ENCODE data around the gene IL11RA. TPM values are rescaled to one million over a fixed set of nuclear protein-coding genes. Genes with fewer than 3 reads are reported as not detected.

Gene IL11RA
- total RNA-seq, 1 donor from 2014 or later = 53.8 TPM

- Mint-ChIP-seq H3K4me1 (ENCODE audit: unreplicated experiment) (peaks cover 6% of the 10 kb centered on the region), H3K27me3 (no peaks in the 10 kb centered on the region), H3K27ac (no peak overlapping the region), H3K9me3 (no peaks in the 10 kb centered on the region), H3K36me3 (peaks cover 24% of the 10 kb centered on the region), H3K4me3 (no peak overlapping the region)
- DNase-seq (ENCODE audit: extremely low spot score, unreplicated experiment) = no peak
- no peak for TF ChIP-seq CTCF (conservative IDR thresholded peaks at IDR 0.05)
Observed at GRCh38 chr9:34685591-34685990, 33.6 kb downstream of the IL11RA start.

- Mint-ChIP-seq H3K4me1 (ENCODE audit: unreplicated experiment) (peaks cover 6% of the 10 kb centered on the region), H3K36me3 (peaks cover 18% of the 10 kb centered on the region), H3K27me3 (no peaks in the 10 kb centered on the region), H3K9me3 (no peaks in the 10 kb centered on the region), H3K4me3 (no peak overlapping the region), H3K27ac (no peak overlapping the region)
- TF ChIP-seq CTCF (conservative IDR thresholded peaks at IDR 0.05) = no peak
- no peak for DNase-seq (ENCODE audit: extremely low spot score, unreplicated experiment)
Observed at GRCh38 chr9:34686231-34686630, 34.2 kb downstream of the IL11RA start.

DNA sequence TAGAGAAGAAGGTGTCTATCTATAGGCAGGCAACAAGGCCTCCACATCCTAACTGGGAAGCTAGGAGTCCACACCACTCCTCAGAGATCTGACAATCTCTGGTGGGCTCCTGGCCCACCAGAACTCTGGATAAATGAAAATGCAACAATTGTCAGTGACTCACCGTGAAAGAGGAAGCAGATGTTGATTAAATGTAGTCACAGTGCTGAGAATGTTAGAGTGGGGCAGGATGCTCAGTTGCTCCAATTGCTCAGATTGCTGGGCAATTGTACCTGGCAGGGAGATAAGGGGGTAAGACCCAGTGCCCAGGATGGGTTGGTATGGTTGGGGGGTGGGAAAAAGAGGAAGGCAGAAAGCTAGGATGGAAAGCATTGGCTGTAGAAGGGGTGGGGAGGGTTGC lies 34.7 kb downstream of the IL11RA start:
- DNase-seq (ENCODE audit: extremely low spot score, unreplicated experiment) = no peak
- Mint-ChIP-seq H3K4me3 (no peak overlapping the region), H3K27ac (no peak overlapping the region), H3K9me3 (no peaks in the 10 kb centered on the region), H3K4me1 (ENCODE audit: unreplicated experiment) (peaks cover 6% of the 10 kb centered on the region), H3K36me3 (peaks cover 18% of the 10 kb centered on the region), H3K27me3 (no peaks in the 10 kb centered on the region)
- TF ChIP-seq CTCF (conservative IDR thresholded peaks at IDR 0.05) = no peak

- Mint-ChIP-seq H3K27ac (no peak overlapping the region), H3K27me3 (no peaks in the 10 kb centered on the region), H3K36me3 (peaks cover 15% of the 10 kb centered on the region), H3K4me3 (no peak overlapping the region), H3K9me3 (no peaks in the 10 kb centered on the region), H3K4me1 (ENCODE audit: unreplicated experiment) (peaks cover 6% of the 10 kb centered on the region)
- no peak for TF ChIP-seq CTCF (conservative IDR thresholded peaks at IDR 0.05)
- DNase-seq (ENCODE audit: extremely low spot score, unreplicated experiment) = no peak
Observed at GRCh38 chr9:34687276-34688030, 35.5 kb downstream of the IL11RA start.

DNA sequence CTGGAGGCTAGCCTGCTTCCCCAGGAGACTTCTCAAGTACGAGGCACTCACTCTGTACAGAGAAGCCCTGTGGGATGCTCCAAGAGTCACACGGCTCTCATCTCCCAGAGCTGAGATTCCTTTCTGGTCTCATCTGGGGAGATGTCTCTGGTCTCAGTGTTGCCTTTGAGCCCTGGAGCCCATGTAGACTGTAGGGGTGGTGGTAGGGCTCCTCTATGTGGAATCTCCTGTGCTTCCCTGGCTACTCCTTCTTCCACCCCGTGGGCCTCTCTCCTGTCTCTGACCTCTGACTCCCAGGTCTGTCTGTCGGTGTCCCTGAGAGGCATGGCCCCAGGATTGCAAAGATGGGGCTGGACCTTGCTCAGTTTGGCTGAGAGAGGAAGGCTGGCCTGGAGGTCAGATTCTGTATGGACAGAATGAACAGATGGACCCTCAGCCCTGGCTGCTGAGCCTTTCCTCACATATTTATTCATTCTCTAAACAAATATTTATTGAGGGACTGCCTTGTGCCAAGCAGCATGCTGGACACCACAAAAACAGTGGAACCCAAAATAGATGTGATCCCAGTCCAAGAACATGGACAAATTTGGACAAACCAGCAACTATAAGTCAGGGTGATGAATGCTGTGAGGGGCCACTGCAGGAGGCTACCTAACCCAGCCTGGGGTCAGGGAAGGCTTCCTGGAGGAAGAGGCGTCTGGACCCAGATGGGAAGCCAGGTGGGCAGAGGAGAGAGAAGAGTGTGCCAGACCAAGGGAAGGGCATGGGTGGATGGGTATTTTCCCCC lies 36.5 kb downstream of the IL11RA start:
- peaks cover 6% of the 10 kb centered on the region for H3K4me1 Mint-ChIP-seq (ENCODE audit: unreplicated experiment)
- H3K27ac Mint-ChIP-seq = no peak overlapping the region
- H3K9me3 Mint-ChIP-seq = no peaks in the 10 kb centered on the region

More for the DNA sequence above, 36.5 kb downstream of the IL11RA start:
- no peaks in the 10 kb centered on the region for H3K27me3 Mint-ChIP-seq
- peaks cover 12% of the 10 kb centered on the region for H3K36me3 Mint-ChIP-seq
- no peak overlapping the region for H3K4me3 Mint-ChIP-seq
- TF ChIP-seq CTCF (conservative IDR thresholded peaks at IDR 0.05) = no peak
- DNase-seq (ENCODE audit: extremely low spot score, unreplicated experiment) = no peak

All from type B pancreatic cell (in vitro differentiated cells).